Ramos (cell line): ENCODE results near the gene TXNDC8.
"Not testable (repeated sequence)": the region's sequence is repeated elsewhere in the genome, so short reads cannot be mapped to it uniquely, and the experiment has no call there.

Experiments
- in situ Hi-C: fragments of 300-500 bp; cut with MboI; formaldehyde crosslinking; loops from one replicate; pipeline ENCODE4 v1.14.3; 2022; ENCODE audit warnings: low sequenced_read_pairs; ENCODE audit not compliant: unreplicated experiment

Gene TXNDC8

DNA sequence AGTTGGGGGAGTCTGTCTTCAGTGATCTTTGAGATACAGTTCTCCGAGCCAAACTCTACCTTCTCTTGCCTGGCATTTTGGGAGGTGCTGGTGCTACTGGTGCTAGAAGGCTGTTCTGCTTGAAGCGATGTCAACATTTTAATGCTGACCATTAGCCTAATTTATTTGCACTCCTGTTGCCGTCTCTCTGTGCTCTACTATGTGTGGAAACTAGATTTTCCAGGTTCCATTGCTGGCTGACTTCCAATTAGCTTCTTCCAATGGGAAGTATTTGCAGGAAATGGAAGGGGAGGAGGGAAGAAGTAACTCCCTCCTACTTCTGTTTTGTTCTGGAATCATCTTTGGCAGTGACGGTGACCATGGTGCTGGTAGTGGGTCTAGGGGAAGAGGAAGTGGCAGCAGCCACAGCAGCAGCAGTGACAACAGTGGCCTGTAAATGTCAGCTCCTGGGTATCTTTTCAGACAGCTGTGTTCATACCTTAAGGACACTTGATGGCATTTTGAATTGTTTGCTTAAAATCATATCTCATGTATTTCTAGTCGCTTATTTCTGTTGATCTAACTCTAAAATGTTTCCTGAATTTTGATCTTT is 7.9 kb downstream of the TXNDC8 start:
- in situ Hi-C loops, result no loop called here

DNA sequence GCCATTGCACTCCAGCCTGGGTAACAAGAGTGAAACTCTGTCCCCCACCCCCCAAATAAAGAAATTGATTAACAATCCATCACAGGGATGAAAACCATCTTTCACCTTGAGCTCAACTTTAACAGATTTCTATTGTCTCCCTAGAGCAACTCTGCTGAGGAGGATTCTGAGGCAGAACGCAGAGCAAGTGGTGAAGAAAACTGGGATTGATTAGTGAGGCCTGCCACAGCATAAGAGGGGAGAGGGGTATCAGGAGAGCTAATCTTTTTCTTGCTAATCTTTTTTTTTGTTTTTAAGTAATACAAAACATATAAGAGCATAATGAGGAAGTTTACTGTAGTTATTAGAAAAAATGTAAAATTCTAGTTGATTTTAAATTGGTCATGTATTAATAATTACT is 8.9 kb downstream of the TXNDC8 start:
- in situ Hi-C loops, result no loop called here

DNA sequence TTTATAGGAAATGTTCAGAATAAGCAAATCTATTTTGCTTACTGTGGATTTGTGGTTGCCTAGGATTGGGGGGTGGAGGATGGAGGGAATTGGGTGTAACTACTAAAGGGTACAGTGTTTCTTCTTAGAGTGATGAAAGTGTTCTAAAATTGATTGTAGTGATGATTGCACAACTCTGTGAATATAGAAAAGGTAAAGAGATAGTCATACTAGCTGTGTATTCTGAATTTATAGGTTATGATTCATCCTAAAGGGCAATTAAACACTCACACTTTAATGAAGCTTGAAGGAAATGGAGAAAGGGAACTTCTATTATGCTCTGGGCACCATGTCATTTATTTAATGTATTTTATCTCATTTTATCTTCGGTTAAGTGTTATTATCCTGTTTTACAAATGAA is 9.9 kb downstream of the TXNDC8 start:
- in situ Hi-C loops, result no loop called here

DNA sequence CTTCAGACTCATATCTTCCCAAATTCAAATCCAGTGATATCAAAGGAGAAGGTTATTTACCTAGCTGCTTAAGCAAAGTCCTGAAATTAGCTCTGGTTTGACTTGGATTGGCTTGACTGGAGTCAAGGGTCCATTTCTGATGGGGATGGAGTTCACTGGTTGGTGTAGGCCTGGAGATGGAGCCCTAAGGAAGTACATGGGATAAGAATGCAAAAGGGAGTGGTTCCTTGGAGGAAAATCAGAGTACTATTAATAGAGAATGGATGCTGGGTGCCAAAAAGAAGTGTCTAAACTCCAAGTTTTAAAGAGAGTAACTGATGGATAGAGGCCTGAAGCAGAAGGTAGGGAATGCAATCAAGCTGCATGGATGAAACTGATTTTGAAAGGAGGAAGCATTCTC is 13.8 kb downstream of the TXNDC8 start:
- in situ Hi-C loops, result no loop called here

DNA sequence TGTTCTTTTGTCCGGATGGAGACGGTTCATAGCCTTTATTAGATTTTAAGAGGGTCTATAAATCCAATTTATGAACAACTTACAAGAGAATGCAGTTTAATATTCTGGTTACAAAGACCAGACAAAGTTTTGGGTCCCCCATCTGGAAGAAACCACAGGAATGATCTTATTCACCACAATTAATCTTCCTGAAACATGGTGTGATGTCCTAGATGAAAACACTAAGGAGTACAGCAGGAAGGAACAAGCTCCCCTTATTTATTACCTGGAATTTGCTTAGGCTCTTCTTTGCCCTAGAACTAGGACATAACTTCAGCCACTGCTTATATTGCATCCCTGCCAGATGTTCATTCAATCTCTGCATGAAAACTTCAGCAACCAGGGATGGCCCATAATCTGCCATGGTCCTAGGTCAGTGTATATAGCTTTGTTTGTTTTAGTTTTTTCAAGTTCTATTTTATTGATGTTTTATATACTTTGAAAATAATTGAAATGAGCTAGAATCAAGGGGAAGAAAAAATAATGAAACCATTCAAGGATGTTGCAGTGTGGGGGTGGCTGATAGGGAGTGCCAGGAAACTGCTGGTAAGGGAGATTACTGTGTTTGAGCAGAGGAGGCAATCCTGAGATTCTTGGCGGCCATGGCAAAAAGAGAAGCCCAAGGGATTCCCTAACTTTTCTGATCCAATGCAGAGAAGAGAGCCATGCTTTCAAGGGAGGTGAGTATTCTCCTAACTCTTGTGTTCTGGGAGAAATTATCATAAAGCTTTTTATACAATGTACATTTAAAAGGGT is 16.8 kb downstream of the TXNDC8 start:
- in situ Hi-C loops, result no loop called here

DNA sequence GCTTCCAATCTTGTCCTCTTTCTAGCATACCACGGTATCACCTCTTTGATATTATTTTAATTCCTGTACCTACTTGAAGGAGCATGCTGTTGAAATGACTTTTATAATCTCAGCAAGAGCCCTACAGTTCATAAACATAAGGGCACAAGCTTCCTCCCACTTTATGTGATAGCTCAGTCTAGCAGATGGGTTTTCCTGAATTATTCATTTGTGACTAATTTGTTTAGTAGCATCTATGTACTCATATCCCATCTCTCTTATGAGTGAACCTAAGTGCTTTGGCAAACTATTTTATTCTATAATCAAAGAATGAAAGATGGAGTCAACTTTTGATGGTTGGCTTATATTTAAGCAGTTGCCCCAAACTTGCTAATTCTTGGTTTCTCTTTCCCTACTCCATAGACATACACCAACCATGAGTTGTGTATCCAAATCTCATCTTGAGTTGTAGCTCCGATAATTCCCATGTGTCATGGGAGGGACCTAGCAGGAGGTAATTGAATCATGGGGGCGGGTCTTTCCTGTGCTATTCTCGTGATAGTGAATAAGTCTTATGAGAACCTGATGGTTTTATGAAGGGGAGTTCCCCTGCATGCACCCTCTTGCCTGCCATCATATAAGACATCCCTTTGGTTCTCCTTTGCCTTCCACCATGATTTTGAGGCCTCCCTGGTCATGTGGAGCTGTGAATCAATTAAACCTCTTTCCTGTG is 17.7 kb downstream of the TXNDC8 start:
- in situ Hi-C loops, result no loop called here

DNA sequence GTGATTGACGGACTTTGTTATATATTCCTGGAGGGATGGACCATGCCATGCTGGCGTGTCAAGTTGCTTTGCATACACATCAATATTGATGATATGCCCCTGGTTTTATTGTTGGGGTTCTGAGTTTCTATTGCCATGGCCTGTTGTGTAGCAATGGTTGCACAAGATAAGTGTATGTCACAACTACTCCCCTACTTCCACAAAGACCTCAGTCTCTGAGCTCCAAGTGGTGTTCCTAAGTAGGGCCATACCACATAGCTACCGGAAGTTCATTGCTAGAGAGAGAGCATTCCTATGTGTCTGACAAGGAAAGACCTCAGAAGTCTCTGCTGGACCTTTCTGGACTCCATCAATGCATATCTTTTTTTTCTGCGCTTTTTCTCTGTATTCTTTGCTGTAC is 19.8 kb downstream of the TXNDC8 start:
- in situ Hi-C loops, result no loop called here

DNA sequence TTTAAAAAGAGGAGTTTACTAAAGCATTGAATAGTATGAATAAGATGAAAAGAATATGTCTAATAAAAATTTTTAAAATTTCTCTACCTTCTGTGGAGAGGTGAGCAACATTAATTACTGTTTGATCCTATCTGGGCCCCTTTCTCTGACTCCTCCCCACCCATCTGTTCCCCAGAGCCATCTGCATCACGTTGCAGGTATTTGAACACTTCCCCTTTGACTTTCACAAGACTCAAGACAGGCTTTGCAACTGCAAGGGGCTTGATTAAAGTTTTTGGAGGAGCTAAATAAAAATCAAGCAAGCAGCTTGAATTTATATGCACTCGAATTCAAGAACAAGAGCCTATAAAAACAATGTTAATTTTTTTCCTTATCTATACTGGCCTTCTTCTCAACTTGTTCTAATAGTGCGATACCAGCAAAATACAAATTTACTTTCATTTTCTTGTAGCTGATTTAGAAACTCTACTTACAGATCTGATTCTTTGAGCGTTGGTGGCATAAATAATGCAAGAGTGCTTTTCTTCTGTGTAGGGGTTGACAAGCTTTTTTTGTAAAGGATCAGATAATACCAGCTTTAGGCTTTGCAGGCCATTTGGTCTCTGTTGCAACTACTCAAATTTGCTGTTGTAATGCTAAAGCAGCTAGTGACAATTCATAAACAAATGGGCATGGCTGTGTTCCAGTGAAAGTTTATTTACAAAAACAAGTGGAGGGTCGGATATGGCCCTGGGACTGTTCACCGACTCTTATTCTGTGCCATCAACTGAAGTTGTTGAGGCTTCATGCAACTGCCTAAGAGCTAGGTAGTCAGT is 21.2 kb downstream of the TXNDC8 start:
- in situ Hi-C loops, result no loop called here

DNA sequence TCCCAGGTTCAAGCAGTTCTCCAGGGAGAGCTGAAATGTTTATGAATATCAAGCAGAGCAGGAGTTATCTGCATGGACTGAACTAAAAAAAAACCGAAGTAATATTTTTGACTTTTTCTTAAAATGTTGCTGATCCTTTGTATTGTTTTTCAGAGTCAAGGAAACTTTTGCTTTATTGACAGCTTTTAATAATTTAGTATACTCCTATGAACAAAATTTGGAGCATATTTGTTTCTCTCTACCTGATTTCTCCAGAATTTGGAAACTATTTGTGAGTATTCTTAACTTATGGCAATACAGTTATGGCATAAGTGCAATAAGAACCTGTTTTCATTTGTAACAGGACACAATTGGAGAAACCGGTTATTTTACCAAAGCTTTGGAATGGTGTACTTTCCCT is 25.7 kb downstream of the TXNDC8 start:
- in situ Hi-C loops, result not testable (repeated sequence)

DNA sequence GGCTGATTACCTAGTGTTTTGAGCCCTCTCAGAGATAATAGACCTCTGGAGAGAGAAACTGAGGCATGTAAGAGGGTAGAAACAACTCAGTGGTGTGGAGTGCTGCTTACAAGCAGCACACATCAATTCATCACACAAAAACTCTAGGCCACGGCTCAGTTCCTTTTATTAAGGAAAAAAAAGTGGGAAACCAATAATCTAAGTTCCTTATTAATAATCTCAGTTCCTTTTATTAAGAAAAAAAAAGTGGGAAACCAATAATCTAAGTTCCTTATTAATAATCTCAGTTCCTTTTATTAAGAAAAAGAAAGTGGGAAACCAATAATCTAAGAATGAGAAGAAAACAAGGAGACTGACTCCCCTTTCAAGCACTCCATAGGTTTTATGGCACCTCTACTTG is 28.0 kb downstream of the TXNDC8 start:
- in situ Hi-C loops, result no loop called here

DNA sequence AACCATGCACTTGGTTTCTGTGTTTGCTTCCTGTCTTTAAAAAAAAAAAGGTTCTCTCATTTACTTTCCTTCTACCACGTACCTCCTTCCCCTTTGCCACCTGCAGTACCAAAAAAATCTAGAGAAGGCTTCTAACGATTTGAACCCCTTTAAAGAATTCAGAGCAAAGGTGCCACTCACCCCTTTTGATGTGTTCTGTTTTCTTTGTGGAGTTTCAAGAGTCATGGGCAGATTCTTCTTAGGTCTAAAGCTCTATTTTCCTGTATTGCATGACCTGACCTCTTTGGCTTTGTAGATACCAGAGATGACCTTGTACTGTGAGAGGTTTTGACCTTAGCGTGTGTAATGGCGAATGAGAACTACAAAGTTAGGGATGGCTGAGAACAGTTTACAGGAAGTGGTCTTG is 29.0 kb downstream of the TXNDC8 start:
- in situ Hi-C loops, result no loop called here

DNA sequence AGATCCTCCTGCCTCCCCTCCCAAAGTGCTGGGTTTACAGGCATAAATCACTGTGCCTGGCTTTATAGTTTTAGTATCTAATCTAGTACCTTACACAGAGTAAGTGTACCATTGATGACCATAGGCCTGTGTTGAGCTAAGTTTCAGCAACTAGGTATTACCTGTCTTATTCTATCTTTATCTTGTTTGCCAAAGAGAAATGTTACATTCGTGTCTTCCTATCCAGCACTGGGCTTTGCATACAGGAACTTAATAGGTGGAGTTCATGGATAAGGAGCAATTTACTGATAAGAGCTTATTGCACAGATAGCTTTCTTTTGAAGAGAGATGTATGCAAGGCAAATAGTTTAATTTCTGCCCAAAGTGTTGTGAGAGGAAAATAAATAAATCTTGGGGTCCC is 30.5 kb downstream of the TXNDC8 start:
- in situ Hi-C loops, result no loop called here

DNA sequence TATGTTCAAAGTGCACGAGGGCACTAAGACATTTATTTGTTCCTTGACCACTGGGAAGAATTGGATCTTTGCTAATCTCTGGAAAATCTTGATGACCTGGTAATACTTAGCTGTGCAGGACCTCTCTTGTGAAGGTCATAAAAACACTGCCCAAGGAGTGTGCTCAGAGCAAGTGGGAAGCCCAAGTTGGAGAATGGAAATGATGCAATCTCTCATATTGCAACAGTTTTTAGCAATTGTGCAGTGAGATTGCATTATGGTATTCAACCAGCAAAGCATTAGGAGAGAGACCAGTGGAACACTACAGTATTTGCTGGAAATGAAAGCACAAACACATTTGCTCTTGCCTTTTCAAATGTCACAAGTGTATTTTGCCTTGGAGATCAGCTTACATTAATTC is 34.5 kb downstream of the TXNDC8 start:
- in situ Hi-C loops, result no loop called here

DNA sequence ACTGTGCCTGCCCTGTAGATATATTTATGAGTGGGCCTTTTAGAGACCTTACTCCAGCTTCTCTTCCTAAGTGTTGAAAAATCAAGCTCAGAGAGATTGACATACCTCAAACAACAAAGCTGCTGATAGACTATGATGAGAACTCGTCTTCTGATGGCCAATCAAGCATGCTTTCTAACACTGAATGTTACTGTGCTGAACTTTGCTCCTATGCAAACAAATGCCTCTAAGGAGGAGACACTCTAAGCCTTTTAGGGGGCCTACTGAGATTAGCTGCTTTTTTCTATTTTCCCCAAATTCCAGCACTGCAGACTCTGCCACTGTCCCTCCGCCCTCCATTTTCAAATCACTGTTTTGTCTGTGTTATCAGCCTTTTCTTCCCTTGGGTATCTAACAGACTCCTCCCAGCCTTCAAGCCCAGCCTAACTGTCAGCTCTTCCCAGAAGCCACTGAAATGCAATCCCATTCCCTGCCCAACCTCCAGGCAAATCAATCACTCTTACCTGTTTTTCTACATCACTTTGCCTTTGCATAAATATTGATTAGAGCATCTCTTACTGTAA is 39.5 kb downstream of the TXNDC8 start:
- in situ Hi-C loops, result no loop called here

DNA sequence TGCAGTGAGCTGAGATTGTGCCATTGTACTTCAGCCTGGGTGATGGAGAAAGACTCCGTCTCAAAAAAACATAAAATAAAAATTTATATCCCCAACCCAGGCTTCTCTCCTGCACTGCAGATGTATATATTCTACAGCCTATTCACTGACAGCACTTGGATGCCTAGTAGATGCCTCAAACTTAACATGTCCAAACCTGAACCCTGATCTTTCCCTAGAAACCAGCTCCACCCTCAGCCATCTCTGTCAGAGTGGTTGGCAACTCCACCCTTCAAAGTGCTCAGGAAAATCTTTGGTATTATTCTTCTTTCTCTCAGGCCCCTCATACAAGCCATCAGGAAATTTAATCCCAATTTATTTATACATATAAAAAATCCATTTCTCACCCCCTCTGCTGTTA is 44.4 kb downstream of the TXNDC8 start:
- in situ Hi-C loops, result no loop called here

DNA sequence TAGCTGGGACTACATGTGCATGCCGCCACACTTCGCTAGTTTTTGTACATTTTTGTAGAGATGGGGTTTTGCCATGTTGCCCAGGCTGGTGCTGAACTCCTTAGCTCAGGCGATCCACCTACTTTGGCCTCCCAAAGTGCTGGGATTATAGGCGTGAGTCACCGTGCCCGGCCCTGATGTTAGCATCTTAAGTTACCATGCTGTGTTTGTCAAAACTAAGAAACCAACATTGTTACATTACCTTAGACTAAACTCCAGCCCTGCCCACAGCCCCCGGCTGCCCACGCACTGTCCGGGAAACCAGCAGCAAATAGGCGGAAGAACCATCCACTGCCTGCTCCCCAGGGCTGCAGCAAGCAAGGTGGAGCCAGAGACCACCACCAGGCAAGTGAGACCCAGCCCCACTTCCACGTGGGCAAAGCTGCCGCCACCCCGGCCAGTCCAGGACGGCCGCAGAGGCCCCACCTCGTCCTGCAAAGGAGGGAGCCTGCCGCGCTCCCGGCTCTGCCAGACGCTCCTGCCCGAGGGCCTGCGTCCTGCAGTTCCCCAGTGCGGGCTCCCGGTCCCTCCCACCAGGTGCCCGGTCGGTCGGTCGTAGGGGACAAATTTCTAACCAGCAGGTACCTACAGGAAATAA is 45.6 kb downstream of the TXNDC8 start:
- in situ Hi-C loops, result no loop called here

DNA sequence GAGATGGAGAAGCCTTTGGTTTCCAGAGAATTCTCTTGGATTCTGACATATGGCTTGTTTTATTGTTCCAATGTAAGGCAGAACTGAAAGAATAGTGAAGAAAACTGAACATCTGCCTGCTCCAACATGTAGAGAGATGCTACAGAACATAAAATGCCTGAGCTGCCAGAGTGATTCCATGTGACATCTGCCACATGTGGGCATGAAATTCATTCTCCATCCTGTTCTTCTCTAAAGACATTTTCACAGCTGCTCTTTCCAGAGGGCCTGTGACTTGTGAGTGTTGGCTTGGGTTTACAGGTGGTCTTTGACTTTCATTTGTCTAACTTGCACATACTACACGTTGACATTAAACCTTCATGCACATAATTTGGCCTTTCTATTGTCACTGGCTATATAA is 47.7 kb downstream of the TXNDC8 start:
- in situ Hi-C loops, result no loop called here

DNA sequence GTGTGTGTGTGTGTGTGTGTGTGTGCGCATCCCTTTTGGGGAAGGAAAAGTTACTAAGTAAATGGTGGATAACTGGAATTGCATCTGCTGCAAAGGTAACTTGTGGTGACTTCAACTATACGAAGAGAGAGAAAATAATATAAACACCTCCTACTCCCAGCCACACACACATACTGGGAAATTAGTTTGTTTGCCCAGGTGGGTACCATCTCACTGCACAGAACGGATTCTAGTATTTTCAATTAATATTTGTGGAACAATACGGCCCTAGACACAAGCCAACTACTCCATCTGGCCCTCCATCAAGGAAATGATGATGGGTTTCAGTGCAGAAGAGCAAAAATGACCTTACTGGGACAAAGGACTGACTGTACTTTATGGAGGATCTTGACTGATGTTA is 49.2 kb downstream of the TXNDC8 start:
- in situ Hi-C loops, result no loop called here

DNA sequence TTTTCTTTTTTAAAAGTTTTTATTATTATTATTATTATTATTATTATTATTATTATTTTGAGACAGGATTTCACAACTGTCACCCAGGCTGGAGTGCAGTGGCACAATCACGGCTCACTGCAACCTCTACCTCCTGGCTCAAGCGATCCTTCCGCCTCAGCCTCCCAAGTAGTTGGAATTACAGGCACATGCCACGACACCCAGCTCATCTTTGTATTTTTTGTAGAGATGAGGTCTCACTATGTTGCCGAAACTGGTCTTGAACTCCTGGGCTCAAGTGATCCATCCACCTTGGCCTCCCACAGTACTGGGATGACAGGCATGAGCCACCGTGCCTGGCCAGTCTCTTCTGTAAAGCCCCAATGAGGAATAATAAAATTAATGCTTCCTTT is 50.4 kb downstream of the TXNDC8 start:
- in situ Hi-C loops, result no loop called here

DNA sequence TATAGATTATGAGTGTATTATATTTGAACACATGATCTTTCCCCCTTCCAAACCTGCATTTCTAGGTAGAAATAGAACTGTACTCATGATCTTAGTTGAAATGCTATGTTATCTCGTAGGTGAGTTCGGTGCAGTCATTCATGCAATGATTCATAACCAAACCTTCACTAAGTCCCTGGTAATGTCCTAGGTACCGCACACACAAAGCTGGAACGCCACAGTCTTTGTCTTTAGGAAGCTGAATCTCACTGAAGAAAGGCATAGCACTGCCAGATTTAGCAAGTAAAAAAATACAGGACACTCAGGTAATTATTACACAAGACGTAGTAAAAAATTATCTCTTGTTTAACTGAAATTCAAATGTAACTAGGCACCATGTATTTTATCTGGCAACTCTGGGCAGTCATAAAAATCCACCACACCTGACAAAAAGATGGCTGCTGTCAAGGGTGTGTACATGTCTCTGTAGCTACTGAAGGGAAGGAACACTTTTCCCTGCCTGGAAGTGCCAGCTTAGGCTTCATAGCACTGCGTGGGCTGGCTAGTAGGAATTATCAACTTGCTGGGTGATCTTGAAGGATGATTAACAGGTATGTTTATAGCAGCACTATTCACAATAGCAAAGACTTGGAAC is 53.3 kb downstream of the TXNDC8 start:
- in situ Hi-C loops, result no loop called here
